Stimulated activated CD8-positive, alpha-beta memory T cell treated with anti-CD3 and anti-CD28 coated beads, Interleukin-4, amount 100 ng/mL, for 24 hours (primary cell): ENCODE measurements around the gene SGIP1.

Experiments used
- DNase-seq: peaks from one replicate; pipeline ENCODE4 v3.0.0-alpha.2; 2020; ENCODE audit warnings: low read depth

The SGIP1 gene

DNA sequence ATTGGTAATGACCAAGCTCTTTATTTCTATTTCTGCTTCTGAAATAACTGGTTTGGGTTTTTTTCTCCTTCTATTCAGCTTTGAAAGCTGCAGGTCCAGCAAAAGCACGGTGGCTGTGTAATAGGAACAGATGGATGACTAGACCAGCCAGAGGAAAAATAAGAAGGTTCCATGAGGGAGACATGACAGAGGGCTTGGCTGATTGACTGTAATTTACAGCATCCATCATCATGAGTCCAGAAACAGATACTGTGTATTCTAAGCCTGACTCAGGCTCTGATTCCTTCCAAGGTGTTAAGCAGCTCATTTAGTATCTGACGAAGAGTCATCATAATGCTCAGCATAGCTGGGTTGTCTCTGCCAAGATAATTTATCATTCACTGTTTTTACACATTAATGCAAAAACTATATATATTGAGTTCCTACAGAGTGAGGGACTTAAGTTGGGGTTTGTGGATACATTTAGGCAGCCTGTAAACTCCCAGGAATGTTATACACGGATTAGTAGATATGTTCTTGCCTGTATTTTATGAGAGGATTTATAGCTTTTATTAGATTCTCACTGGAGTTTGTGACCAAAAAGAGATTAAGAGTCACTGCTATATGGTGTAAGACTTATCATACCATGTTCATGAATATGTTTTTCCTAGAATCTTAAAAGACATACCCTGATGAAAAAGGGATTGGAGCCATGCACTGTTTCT is 72.6 kb downstream of the SGIP1 start:
- no peak for DNase-seq

DNA sequence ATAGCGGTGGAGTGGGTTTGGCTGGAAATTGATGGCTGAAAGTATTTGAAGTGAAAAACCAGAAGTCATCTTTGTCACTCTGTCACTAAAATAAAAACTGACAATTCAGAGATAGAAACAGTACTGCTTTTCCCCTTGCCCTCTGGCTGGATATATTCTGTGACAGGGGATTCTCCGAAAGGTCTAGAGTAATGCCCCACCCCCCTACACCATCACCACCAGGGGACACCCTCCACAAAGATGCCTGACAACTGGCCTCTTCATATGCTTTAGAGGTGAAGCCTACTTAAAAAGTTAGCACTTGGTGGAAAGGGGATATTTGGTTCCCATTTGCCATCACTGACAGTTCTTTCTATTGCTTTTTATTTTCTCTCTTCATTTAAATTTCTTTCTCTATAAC is 73.5 kb downstream of the SGIP1 start:
- DNase-seq = no peak

DNA sequence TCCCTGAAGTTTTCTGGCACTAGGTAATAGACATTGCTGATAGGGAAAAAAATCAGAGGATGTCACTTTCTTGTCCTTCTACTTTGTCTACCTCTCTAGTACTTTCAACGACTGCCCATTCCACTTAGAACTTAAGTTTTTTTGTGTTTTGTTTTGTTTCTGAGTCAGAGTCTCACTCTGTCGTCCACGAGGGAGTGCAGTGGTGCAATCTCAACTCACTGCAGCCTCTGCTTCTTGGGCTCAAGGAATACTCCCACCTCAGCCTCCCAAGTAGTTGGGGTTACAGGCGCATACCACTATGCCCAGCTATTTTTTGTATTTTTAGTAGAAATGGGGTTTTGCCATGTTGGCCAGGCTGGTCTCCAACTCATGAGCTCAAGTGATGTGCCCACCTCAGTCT is 79.2 kb downstream of the SGIP1 start:
- DNase-seq = no peak

DNA sequence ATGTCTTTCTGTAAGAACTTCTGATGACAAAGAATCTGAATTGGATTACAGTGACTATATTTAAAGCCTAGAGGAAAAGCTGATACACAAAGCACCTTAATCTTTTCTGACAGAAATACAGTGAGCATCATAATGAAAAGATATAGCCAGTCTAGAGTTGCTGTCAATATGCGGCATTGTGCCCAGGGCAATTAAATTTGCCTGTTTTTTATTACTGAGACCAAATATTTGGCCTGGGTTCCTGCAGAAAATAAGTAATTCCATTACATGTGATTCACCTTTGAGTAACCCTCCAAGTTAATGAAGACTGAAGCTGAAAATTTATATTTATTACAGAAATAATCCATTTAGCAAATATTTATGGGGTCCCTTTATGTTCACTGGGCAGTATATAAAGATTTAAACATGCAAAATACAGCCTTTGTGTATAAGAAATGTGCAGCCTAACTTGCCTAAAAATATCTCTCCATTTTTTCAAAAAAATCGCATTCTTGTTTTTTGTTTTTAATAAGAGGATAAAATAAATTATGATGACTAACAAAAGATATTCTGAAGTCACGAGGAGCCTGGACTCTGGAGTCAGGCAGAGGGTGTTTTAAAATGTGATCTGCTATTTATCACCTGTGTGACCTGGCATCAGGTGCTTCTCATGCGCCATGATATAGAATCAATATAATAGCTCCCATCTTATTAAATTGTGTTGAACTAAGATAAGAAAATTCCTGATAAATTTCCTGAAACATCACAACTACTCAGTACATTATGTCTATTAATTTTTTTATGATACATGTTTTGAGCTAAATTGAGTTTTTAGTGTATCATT is 83.6 kb downstream of the SGIP1 start:
- no peak for DNase-seq

DNA sequence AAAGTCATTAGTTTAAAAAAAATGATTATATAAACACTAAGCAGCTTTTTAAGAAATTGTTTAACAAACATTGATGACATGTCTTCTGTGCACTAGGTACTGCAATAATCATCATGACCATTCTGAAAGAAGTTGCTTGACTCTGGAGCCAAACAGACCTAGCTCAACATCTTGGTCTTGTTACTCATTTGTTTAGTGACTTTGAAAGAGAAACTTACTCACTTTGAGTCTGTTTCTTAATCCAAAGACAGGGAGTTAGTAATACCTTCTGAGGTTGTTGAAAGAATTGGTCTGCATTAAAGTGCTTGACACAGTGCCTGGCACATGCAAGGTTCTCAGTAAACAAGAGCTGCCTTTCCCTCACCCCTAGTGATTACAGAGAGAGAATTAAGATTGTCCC is 84.4 kb downstream of the SGIP1 start:
- no peak for DNase-seq

DNA sequence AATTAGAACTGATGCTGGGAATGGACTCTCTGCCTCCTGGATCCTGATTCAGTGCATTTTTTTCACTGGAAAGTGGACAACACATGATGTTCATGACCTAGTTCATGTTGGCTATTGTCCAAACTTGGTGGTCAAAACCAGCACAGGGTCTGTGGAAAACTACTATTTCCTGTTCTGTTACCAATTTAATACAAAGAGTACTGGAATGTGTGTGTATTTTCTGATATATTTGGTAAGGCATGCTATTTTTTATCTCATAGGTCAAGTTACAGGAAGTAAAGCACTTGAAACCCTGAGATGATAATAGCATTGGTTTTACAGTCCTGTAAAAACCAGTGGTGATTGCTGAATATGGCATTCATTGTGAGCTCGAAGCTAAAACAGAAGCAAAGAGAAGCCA is 89.9 kb downstream of the SGIP1 start:
- DNase-seq = no peak

DNA sequence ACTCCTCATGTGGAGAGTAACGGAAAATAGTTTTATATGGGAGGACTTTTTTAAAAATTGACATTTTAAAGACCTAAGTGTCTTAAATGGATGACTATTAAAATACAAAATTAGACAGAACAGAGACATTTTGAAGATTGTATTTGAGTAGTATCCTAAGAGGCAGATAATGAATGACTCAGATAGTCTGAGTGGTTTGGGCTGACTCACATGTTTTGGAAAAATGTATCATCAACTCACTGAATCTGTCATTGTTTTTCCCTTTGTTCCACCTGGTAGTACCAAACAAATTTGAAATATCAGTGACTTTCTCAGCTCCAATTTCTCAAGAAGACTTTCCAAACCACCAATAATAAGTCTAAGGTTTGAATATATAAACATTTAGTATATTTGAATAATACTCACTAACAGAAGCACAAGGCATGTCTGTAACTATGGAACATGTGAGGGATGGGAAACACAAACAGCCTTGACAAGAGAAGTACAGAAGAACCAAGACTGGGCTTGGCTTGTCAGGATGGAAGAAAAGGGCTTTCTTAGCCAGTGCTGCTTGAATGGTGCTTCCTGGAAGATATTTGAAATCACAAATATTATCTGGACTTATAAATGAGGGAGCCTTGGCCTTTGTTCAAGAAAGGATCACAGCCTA is 90.6 kb downstream of the SGIP1 start:
- no peak for DNase-seq

DNA sequence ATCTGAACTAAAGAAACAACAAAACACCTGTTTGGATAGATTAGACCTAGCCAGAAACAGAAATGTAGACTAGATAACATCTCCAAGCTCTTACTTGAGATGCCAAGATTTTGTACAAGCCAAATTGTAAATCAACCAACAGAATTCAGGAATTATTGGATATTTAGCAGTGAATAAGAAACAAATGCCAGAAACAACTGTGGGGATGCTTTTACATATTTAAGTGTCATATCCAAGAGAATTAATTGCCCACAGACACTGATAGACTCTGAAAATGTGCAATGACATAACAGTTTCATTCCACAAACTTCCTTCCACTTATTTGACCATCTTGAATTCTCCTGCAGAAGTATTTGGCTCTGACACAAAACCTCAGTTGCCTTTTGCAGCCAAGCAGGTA is 92.3 kb downstream of the SGIP1 start:
- no peak for DNase-seq

DNA sequence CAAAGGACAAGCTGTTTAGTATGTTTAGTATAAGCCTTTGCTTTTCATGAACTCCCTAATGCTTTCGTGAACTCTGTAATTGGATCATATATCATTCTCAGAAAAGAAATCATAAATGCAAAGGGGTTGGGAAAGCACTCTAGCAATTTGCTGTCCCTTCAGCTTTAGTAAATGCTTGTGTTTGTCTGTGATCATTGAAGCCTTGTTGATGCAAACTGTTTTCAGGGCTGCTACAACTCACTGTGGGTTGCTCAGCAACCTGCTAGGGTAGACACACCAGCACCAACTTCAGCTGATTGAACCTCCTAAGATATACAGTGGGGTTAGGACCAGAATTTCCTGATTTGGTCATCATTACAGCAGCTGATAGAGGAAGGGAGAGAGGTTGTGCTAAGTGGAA is 95.0 kb downstream of the SGIP1 start:
- DNase-seq = no peak

DNA sequence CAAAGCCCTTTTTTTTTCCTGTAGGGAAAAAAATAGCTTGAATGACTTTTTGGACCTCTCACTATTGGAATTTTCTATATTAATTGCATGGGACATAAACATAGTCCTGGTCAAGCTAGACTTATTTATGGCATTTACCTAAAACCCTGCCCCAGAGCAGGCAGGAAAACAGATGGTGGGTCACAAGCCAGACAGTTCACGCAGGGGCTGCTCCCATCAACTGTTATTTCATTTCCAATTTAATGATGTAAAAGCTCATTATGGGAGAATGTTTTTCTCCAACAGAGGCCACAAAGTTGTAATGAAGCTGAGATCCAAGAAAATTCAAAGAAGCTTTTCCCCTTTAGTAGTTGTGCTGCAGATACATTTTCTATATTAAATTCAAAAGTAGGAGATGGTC is 99.2 kb downstream of the SGIP1 start:
- no peak for DNase-seq

DNA sequence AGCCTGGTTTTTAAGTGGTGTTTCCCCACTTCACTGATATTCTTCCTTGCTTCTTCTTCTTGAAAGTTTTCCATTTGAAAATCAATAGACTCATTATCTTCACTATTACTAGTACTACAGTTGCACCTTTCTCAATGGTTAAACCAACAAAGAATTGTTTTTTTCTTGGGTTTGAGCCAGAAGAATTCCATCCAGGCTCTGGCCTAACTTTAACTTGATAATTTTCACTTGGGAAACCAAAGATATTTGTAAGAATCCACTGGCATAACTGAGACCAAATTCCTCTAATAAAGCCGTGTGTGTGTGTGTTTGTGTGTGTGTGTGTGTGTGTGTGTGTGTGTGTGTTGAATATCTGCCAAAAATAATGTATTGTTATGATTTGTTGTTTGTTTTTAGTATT is 103.2 kb downstream of the SGIP1 start:
- no peak for DNase-seq

DNA sequence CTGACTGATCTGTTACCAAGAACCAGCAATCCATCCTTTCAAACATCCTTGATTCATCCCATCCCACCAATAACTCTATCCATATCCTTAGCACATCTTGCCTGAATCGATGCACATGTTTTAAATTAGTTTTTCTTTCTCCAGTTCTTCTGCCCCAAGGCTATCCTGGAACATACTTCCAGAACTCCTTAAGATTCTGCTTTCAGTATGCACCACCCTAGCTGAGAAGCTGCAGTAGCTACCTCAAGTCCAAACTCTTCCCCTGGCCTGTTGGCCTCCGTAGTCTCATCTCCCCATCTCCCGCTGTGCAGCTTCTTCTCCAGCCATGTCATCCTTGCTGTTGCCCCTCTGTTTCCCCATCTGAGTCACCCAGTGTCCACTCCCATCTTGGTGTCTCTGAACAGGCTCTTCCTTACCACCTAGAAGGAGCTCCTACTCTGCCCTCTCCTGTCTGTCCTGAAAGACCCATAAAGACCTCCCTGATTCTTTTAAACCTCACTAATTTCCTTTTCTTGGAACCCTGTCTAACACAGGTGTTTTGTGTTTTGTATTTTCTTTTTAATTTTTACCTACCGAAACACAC is 108.0 kb downstream of the SGIP1 start:
- no peak for DNase-seq

DNA sequence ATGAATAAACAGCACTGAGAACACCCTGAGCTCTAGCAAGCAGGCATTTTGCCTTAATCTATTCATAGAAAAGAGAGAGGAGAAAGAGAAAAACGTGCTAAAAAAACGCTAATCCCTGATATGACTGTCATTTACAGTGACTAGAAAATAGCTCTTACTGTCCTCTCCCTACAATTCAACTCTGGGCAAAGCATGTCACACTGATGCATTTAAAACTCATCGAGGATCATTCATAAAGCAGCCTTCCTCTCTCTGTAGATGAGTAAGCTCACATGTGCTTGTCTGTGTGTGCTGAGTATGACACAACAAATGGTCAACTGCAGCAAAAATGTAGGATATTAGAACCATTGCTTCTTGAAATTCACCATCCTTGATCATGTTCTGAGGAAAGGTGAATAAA is 109.0 kb downstream of the SGIP1 start:
- DNase-seq = no peak

DNA sequence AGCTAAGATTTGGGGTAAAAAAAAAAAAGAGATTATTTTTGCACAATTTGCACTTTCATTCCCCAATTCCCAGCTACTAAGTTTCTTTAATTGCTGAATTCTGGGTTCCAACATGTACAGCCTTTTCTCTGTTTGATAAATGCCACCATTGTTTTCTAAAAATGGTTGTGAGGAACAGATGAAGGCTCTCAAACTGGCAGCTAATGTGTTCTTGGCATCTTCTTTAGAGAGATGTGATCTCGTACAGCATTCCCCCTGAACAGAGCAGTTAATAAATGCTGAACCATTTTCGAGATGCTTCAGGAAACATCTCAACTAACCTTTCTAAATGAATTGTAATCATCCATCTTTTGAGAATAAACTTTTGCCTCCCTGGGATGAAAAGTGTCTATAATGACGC is 110.4 kb downstream of the SGIP1 start:
- no peak for DNase-seq

DNA sequence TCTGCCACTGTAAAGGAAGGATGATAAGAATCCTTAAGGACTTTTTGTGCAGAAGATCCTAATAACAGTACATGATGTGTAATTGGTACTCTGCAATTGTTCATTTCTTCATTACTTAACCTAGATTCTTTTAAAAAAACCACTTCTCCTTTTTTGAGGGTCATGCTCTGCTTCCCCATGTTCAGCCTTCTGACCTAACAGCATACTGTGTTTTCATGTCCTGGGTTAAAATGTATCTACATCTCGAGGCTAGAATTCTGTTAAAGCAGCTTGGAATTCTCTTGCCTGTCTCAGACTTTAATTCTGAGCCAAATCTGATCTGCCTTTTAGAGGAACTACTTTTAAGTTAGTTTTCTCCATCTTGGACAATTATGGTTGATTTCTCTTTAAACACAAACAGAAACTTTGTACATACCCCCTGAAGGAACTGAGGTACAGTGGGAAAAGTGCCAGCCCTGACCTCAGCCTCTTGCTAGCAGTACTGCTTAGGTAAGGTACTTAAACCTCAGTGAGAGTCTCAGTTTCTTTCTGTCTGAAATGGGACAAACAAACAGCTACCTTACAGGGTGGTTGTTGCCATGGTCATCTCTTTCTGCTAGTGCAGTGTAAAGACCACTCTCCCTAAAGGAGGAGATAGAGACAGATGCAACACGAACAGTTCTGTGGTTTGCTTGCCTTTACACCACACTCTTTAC is 115.1 kb downstream of the SGIP1 start:
- no peak for DNase-seq

DNA sequence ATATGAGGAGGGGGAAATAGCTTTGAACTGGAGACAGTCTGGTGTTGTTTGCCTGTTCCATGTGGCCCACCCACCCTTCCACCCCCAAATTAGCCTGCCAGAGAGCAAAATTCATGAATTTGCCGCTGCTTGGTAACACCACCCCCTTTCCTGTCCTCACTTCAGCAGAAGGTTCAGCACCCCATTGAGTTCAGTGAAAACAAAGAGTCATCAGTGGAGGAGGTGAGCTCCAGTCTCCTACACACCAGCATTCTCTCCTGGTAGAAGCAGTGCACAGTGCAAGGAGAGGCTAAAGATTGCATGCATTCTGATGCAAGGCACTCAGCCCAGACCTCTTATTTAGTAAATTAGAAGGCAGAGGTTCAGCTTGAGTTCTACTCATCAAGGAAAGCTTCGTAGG is 118.6 kb downstream of the SGIP1 start:
- no peak for DNase-seq

DNA sequence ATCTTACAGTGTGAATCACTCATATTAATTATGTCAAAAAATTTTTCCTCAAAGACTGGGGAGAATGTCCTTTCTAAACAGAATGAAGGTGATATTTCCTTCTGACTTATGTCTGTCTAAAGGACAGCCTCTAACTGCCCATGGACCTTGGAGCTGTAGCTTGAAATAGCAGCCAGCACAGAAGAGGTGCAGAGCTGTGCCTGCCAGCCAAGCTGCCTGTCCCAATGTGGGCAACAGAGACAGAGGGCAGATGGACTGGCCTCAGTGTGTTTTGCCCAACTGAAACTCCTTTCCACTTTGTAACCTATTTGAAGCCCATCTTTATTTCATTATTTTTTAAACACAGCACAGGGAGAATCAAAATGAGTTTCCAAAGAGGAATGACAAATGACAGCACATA is 120.7 kb downstream of the SGIP1 start:
- no peak for DNase-seq

DNA sequence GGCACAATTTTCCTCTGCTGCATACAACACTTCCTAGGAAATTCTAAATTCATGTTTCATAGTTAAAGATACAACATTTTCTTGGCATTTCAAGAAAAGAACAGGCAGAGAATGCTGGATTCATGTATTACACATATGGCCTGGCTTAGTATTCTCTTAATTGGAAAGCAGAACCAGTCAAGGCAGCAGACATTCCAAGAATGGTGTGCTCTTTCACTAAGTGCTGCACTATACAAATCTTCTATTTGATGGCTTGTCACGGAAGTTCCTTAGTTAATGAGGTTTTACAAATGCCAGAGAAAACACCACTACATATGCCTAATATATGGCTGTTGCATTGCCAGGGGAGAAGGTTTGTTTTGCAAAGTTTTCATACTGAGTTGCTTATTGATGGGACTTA is 137.5 kb downstream of the SGIP1 start:
- no peak for DNase-seq

DNA sequence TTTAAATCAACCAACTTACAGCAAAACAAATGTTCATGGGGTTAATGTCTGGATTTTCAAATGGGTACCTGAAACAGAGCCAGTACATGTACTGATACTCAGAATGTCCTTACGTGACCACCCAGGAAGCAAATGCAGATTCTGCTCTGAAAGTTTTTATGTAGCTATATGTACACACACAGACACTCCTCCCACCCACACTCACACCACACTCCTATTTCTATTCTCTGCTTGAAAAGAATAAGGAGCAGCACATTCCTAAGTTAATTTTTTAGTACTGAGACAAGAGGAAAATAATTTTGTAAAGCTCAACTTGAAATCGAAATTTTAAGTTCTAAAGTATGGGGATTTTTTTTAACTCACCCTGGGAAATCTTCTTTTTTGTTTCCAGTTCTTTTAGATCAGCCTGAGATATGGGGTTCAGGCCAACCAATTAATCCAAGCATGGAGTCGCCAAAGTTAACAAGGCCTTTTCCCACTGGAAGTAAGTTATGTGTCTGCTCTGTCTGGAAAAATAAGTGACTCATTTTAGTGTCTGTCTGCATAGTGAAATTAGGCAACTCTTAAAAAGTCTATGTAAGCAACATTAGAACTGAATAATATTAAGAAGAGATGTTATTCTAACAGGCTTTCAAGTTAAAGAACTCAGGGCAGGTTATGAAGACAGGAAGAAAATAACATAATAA is 142.8 kb downstream of the SGIP1 start:
- DNase-seq = no peak

DNA sequence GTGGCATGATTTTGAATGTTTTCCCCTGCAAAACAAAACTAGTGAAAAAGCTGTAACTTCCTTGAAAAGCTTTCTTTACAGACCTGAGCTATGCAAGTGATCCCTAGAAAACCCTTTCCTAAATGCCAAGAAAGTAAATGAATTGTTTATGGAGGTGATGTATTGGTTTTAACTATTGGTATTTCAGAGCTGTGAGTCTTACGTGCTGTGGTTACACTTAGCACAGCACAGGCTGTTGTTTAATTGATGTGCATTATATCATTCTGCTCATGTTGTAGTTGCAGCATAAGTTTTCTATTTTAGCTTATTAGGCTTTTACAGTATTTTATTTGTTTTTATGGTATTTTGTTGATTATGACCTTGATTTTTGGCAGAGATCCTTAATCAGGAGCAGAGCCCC is 144.2 kb downstream of the SGIP1 start:
- no peak for DNase-seq

DNA sequence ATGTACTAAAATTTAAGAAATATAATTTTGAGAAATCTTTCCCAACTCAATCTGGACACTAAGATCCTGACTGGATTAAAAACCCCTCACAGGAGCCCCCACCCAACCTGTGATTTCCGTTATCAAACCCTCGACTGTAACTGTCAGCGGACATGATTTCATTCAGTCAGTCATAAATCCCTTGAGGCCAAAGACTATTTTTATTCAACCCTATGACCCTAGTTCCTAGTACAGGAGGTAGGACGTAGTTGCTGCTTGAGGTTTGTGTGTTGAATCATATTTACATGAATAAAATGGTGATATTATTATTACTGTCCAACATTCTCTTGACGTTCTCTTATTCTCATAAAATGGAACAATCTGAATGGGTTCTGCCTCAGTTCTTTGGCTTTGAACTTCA is 145.2 kb downstream of the SGIP1 start:
- DNase-seq = no peak

DNA sequence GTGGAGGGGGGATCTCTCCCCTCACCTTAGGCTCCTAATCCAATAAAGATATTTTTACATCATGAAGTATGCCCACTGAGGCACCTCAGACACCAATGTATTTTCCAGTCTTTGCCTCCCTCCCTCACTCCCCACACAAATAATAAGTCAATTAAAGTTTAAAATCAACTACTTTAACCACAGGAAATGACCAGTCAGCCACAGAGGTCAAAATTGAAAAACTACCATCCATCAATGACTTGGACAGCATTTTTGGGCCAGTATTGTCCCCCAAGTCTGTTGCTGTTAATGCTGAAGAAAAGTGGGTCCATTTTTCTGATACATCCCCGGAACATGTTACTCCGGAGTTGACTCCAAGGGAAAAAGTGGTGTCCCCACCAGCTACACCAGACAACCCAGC is 147.7 kb downstream of the SGIP1 start:
- no peak for DNase-seq
